ENCODE measurements around the gene SSMEM1. TPM values are rescaled to one million over a fixed set of nuclear protein-coding genes. Genes with fewer than 3 reads are reported as not detected.

The SSMEM1 gene
- total RNA-seq, 1 experiment from 2014 or later, result not detected

DNA sequence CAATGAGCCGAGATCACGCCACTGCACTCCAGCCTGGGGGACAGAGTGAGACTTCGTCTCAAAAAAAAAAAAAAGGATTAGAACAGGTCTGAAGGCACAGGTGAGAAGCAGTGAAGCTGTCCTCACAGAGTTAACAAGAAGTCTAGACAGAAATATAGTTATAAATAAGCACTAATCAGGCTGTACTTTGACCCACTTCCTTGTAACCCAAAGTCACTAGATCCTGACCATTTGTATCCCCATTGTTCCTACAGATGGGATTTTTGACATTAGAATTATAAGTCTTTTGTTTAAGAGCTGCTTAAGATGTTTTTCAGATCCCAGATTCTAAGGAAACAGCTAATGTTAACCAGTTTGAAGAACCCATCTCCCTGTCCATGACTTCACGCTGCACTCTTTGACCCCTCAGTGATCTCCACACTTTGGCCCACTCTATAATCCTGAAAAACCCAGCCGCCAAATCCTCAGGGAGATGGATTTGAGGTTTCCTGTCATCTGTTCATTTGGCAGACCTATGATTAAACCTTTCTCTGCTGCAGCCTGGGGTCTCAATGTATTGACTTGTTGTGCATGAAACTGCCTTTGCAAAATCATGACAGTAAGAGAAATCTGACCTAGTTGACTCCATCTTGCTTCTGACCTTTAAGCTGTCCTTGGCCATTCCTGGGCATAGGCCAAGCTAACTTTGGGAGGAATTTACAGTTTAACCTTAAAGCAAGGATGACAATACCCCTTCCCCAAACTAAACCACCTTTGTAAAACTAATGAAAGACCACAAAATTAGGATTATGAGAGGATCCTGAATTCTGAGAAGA lies 11.4 kb downstream of the SSMEM1 start:
- H4K5ac ChIP-seq (ENCODE audit: insufficient read length, low read depth, low read length), result no peak overlapping the region
- H3K18ac ChIP-seq (ENCODE audit: insufficient read length, low read depth, low read length), result no peak overlapping the region
- H3K23ac ChIP-seq (ENCODE audit: insufficient read length, low read depth, low read length), result no peak overlapping the region
- peaks cover 0 to 5% (median 0%) of the 10 kb centered on the region in 3 experiments; a peak in 2 of 7 replicates for H3K36me3 Mint-ChIP-seq (ENCODE audit: insufficient read depth in 1 of 3, low read depth in 3 of 3)
- no peak overlapping the region for H3K4me3 Mint-ChIP-seq
- no peaks in the 10 kb centered on the region for H3K27me3 ChIP-seq (ENCODE audit: insufficient read depth, low read length)
- H3K4me1 ChIP-seq (ENCODE audit: insufficient read depth, low read length), result no peaks in the 10 kb centered on the region
- H3K9ac ChIP-seq (ENCODE audit: extremely low read depth, insufficient read length, low read length), result no peak overlapping the region
- H3K56ac ChIP-seq (ENCODE audit: insufficient read length, low read depth, low read length), result no peak overlapping the region
- H2AFZ ChIP-seq (ENCODE audit: low read length), result no peak overlapping the region
- no peak overlapping the region for H3T11ph ChIP-seq (ENCODE audit: low read length)
- H4K91ac ChIP-seq (ENCODE audit: insufficient read length, low read depth, low read length), result no peak overlapping the region
- no peak overlapping the region for H2BK15ac ChIP-seq (ENCODE audit: low read depth, low read length)
- H3K4me1 Mint-ChIP-seq, result peaks cover 3 to 4% of the 10 kb centered on the region in 2 experiments; a peak in 2 of 4 replicates
- H3K27ac Mint-ChIP-seq, result no peak overlapping the region
- no peak overlapping the region for H3K14ac ChIP-seq (ENCODE audit: insufficient read depth, low read length)
- H2BK5ac ChIP-seq (ENCODE audit: insufficient read length, low read length), result no peak overlapping the region
- no peak for DNase-seq
- H3K79me1 ChIP-seq (ENCODE audit: insufficient read depth, low read depth, low read length, poor library complexity, severe bottlenecking), result no peaks in the 10 kb centered on the region
- peaks cover 4% of the 10 kb centered on the region; the same call in 1 of the 2 replicates for H3K27me3 Mint-ChIP-seq (ENCODE audit: low read depth)
- no peaks in the 10 kb centered on the region for H4K20me1 ChIP-seq (ENCODE audit: control insufficient read depth, insufficient read depth, insufficient read length)
- H2AK5ac ChIP-seq (ENCODE audit: insufficient read length, low read length), result no peak overlapping the region
- TF ChIP-seq, protein P1, sequence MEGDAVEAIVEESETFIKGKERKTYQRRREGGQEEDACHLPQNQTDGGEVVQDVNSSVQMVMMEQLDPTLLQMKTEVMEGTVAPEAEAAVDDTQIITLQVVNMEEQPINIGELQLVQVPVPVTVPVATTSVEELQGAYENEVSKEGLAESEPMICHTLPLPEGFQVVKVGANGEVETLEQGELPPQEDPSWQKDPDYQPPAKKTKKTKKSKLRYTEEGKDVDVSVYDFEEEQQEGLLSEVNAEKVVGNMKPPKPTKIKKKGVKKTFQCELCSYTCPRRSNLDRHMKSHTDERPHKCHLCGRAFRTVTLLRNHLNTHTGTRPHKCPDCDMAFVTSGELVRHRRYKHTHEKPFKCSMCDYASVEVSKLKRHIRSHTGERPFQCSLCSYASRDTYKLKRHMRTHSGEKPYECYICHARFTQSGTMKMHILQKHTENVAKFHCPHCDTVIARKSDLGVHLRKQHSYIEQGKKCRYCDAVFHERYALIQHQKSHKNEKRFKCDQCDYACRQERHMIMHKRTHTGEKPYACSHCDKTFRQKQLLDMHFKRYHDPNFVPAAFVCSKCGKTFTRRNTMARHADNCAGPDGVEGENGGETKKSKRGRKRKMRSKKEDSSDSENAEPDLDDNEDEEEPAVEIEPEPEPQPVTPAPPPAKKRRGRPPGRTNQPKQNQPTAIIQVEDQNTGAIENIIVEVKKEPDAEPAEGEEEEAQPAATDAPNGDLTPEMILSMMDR (conservative IDR thresholded peaks at IDR 0.05), result no peak
- no peak overlapping the region for H2BK12ac ChIP-seq (ENCODE audit: insufficient read length, low read depth, low read length)
- H3K9me3 ChIP-seq (ENCODE audit: control insufficient read depth, low read depth, low read length), result no peaks in the 10 kb centered on the region
- H3K79me2 ChIP-seq (ENCODE audit: insufficient read depth, low read length), result no peaks in the 10 kb centered on the region
- no peaks in the 10 kb centered on the region for H3K23me2 ChIP-seq (ENCODE audit: insufficient read length, low read depth, low read length, poor library complexity, severe bottlenecking)
- no peak overlapping the region for H4K8ac ChIP-seq (replicated peaks; ENCODE audit: insufficient read length, low read depth, low read length)
- H2BK120ac ChIP-seq (ENCODE audit: low read depth, low read length, poor library complexity, severe bottlenecking), result no peak overlapping the region
- H2BK20ac ChIP-seq (ENCODE audit: low read depth, low read length, poor library complexity, severe bottlenecking), result no peak overlapping the region
- H3K9me3 Mint-ChIP-seq, result peaks cover 0 to 3% of the 10 kb centered on the region in 2 experiments; a peak in 3 of 5 replicates
- H3K4me2 ChIP-seq (ENCODE audit: insufficient read depth, insufficient read length, low read length), result no peak overlapping the region
- no peak overlapping the region for H3K27ac ChIP-seq (ENCODE audit: insufficient read length, low read depth, low read length)
- H3K4ac ChIP-seq (ENCODE audit: low read depth, low read length), result no peak overlapping the region
- WGBS (ENCODE audit: extremely low coverage, insufficient read length, low lambda C conversion rate), result no CpG with 5 or more reads among the region's 5 CpGs
